GM12892 (cell line): ENCODE data around the gene PHF20. TPM values are rescaled to one million over a fixed set of nuclear protein-coding genes. Genes with fewer than 3 reads are reported as not detected.
"Not testable (repeated sequence)": the region's sequence is repeated elsewhere in the genome, so short reads cannot be mapped to it uniquely, and the experiment has no call there.

Experiments
- DNase-seq: peaks from one replicate; pipeline ENCODE4 v3.0.0; 2011; ENCODE audit not compliant: insufficient read length
- FAIRE-seq: peaks from 2 replicates; lab custom pipeline; 2011; peaks lifted over from hg19 to GRCh38; lab: Jason Lieb, UNC
- POLR2A ChIP-seq: IDR thresholded peaks from 2 replicates; pipeline ENCODE4 v1.6.1; 2011; ENCODE audit warnings: low read depth, low read length, control low read depth
- POLR2AphosphoS5 ChIP-seq: IDR thresholded peaks from 2 replicates; pipeline ENCODE4 v1.6.1; 2011; ENCODE audit warnings: low read depth, low read length, control low read depth
- TAF1 ChIP-seq: IDR thresholded peaks from 2 replicates; pipeline ENCODE4 v1.6.1; 2011; ENCODE audit warnings: low read depth, mild to moderate bottlenecking, control low read depth, low read length, borderline replicate concordance
- polyA plus RNA-seq: library from polyadenylated mRNA; unstranded; fragments of >200 nt; gene quantifications from one replicate; pipeline ENCODE4 v1.2.1, GENCODE V29; 2012; ENCODE audit warnings: missing spikeins, inconsistent platforms; ENCODE audit not compliant: missing spikeins

PHF20 gene
- 60.0 TPM for polyA plus RNA-seq

DNA sequence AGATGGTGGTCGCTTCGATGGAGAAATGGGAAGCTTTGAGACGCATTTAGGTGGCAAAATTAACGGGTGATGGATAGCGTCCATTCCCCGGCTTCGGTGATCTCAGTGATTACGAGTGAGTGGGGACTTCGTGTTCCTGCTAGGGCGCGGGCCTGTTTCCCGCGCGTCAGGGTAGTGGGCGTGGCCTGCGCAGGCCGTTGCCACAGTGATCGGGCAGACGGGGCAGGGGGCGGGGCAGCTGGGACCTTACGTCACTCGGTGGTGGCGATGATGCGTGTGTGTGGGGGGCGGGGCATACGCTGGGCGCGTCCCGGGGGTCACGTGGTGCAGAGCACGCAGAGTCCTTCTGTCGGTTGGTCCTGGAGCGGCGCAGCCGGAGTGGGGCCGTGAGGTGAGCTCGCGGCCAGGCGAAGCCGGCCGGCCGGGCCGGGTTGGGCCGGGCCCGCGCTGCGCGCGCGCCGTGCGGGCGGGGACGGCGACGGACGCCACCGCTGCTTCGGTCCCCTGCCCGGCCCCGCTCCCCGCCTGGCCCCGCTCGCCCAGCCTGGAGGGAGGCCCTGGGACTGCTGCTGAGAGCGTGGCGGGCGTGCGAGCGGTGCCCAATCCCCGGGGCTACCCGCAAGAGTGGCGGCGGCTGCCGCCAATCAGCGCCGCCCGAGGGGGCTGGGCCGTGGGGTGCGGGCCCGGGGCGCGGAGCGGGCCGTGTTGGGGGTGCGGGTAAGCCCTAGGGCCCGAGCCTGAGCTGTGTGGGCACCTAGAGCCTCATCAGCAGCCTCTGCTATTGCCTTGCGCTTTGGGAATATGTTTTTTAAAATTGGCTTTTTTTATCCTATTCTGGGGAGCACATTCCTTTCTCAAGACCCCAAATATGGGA, at the start of gene PHF20:
TSS of gene PHF20 (plus strand) at position 327 of the 874 bp plus-strand sequence. CDS start 29,508 bp downstream, outside the sequence.
- FAIRE-seq: peak; percentile 99
- DNase-seq: peak; percentile 88
- peak; percentile 75; the same call in 1 of the 2 replicates for TF ChIP-seq TAF1
- peak; percentile 89 for TF ChIP-seq POLR2A
- TF ChIP-seq POLR2AphosphoS5: peak; percentile 84

DNA sequence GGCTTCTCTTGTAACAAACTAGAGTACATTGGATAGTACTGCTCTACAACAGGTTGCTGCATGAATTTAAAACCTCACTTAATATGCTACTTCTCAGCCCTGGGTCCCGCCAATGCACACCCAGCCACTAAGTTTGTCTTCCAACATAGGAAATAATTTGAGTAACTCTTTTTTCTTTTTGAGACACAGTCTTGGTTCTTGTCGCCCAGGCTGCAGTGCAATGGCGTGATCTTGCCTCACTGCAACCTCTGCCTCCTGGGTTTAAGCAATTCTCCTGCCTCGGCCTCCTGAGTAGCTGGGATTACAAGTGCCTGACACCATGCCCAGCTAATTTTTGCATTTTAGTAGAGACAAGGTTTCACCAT, 48.6 kb upstream of the PHF20 start:
- DNase-seq, FAIRE-seq: not testable (repeated sequence)
- TF ChIP-seq POLR2A: peak; percentile 31; the same call in 1 of the 2 replicates

GRCh38 chr20:35723652-35724320, 48.0 kb upstream of the PHF20 start:
- TF ChIP-seq POLR2AphosphoS5: peak; percentile 7; the same call in 1 of the 2 replicates
- DNase-seq, FAIRE-seq: not testable (repeated sequence)

DNA sequence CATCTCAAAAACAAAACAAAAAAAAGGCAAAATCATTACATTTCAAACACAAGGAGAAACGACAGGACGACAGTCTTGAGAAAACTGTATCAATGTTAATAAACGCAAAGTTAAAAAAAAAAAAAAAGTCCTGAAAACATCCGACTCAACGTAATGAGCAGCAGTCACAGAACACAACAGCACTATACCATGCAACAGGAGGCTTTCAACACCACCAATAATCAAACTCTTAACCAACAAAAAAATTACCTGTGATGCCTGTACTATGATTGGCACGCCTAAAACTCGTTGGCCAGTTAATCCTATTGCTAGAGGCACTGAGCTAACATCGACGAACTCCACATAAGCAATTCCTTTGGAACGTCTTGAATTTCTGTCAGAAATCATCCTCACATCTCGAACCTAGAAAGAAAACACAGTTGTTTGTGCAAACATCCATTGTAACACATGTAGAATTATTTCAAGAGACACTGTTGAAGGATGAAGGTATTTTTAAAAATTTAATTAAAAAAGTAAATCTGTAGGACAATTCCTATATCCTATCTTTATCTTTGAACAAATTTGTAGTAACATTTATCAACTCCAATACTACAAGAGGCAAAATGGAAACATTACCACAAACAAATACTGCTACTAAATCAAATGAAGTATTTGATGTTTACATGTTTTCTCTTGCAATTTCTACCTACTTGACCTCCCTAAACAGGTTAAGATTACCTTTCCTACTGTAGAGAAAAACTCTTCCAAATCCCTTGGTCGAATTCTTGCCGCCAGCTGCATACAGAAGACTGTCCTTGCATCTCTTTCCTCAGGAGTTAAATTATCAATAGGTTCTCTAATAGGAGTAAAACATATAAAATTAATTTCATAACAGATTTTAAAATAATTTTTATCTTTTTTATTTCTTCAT, 47.2 kb upstream of the PHF20 start:
- peak; percentile 54; the same call in 1 of the 2 replicates for TF ChIP-seq POLR2A
- TF ChIP-seq POLR2AphosphoS5: no peak
- DNase-seq: no peak
- no peak for FAIRE-seq

DNA sequence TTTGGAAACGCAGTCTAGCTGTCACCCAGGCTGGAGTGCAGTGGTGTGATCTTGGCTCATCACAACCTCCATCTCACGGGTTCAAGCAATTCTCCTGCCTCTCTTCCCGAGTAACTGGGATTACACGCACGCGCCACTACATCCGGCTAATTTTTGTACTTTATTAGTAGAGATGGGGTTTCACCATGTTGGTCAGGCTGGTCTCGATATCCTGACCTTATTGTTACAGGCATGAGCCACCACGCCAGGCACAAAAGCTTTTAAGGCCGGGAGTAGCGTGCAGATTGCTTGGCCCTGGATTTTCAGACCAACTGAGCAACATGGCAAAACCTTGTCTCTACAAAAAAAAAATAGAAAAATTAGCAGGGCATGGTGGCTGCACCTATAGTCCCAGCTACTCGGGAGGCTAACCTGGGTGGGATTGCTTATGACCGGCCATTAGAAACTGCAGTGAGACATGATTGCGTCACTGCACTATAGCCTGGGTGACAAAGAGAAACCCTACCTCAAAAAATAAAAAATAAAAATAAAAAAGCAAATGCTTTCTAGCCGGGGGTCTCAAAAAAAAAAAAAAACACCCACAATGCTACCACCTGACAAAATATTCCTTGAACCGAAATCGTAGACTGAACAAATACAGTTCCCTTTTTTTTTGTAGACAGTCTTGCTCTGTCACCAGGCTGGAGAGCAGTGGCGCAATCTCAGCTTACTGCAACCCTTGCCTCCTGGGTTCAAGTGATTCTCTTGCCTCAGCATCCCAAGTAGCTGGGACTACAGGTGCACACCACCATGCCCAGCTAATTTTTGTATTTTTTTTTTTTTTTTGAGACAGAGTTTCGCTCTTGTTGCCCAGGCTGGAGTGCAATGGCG, 44.7 kb upstream of the PHF20 start:
- FAIRE-seq (no peak), DNase-seq (no peak)
- TF ChIP-seq POLR2A (peak; percentile 33; the same call in 1 of the 2 replicates), TAF1 (no peak)

DNA sequence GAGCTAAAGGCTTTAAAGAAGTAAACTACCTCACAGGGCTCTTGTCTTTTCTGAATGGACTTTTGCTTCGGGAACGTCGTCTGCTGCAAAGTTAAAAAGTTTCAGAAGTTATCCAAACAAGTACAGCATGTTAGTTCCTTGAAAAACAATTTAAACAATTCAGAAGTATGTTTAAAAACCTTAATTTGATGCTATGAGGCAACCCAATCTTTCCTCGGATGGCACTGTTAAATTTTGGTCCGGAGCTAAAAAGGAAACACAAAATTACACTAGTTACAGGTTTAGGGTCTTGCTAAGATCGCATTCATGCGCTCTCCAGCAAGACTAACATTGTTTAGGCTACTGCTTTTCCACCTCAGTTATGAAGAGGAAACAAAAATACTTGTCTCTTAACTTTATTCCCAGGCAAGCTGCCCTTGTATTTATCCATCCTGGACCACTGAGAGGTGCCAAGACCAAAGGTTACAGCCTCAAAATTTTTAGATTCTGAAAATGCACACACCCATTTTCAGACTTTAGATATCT, 42.5 kb upstream of the PHF20 start:
- FAIRE-seq (no peak), DNase-seq (no peak)
- peak; percentile 18; the same call in 1 of the 2 replicates for TF ChIP-seq POLR2AphosphoS5
- TF ChIP-seq TAF1: no peak
- TF ChIP-seq POLR2A: peak; percentile 61

DNA sequence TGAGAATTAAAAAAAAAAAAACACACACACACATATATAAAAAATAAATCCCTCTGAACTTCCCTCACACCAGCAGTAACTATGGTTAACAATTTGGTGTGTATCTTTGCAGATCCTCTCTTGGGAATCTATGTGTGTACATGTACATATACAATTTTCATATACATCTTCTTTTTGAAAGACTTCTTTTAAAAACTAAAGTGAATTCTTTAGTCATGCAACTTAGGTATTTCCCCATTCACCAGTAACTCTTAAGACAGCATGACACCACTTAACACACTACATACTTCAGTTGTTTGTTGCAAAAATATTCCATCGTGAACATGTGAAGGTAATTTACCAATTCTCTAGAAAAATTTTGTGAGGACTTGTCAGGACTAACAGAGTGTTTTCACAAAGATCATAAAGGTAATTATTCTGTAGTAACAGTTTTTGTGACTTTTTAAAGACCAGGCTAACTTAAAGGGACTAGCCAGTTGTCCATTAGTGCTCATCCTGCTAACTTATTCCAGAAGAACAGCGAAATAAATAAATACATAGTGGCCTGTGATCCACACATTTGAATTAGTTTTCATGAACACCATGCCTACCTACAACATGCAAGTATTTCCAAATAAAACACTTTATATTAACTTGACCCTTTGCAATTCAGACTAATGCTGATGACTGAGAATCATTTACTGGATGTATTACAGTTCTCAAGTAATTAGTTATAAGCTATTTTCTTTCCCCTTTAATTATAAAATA, 41.8 kb upstream of the PHF20 start:
- DNase-seq (no peak), FAIRE-seq (no peak)
- TF ChIP-seq POLR2AphosphoS5 (no peak), POLR2A (no peak), TAF1 (no peak)

DNA sequence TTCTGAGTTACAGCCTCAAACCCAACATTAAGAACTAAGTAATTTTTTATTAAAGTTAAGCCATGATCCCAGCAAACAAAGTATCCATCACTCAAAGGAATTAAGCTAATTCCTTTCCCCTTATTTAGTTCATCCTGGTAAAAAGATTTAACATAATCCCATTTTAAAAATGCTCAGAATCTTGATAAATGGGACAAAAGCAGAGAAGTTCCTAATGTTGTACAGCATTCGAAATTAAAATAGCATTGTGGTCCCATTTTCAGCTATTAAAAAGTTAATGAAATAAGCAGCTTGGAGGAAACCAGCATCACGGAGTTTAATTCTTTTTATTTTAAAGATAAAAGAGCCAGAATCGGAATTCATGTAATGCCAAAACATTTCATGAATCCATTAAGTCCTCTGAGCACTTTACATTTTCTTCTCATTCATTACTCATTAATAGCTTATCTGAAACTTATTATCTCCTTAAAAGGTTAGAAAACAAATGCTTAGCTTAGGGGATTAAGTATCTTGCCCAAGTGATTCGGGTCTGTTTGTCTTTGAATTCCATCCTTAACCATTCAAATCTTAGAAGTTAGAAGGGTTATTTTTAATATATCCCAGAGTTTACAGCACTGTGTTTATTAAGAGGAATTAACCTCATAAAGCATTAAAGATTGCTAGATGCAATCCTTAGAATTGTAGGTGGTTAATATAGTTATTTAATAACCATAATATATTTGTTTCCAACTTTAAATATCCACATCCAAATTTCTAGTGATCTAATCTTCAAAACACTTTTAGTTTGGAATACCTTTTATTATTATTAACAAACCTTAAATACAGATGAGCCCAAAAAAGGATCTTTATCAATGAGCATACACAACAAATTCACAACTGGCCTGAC, 41.0 kb upstream of the PHF20 start:
- no peak for DNase-seq
- no peak for TF ChIP-seq POLR2AphosphoS5
- TF ChIP-seq POLR2A: no peak
- TF ChIP-seq TAF1: no peak
- no peak for FAIRE-seq

GRCh38 chr20:35731469-35731788, 40.4 kb upstream of the PHF20 start:
- no peak for FAIRE-seq
- DNase-seq: no peak
- TF ChIP-seq POLR2AphosphoS5 (no peak; the same call in 1 of the 2 replicates), POLR2A (no peak), TAF1 (no peak)
